ENCODE data around the gene PRAMEF2.
"Not testable (repeated sequence)": the region's sequence is repeated elsewhere in the genome, so short reads cannot be mapped to it uniquely, and the experiment has no call there.

DNA sequence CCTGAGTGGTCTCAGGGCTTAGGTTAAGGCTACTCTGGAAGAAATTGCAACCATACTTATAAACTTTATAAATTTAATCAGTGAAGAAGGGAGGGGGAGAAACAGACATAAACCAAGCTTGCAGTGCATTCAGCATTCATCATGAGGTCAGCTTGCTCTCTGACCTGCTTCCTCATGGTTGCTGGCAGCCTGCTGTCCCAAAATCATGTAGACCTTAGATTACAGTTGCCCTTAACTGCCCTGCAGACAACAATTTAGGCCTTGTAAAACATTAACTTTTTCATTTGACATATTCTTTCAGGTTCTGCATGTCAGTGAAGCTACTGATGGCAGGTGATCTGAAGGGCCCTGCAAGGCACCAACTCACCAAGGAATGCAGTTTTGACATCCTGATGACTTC, 42.3 kb downstream of the PRAMEF2 start:
- not testable (repeated sequence) for TF ChIP-seq ETS1 (IDR thresholded peaks at IDR 0.05); JUNB (IDR thresholded peaks at IDR 0.05; ENCODE audit: unreplicated experiment); NANOG (IDR thresholded peaks at IDR 0.05; ENCODE audit: borderline replicate concordance); POLR2AphosphoS5 (IDR thresholded peaks at IDR 0.05; ENCODE audit: low read depth)
- TF ChIP-seq, protein P1, sequence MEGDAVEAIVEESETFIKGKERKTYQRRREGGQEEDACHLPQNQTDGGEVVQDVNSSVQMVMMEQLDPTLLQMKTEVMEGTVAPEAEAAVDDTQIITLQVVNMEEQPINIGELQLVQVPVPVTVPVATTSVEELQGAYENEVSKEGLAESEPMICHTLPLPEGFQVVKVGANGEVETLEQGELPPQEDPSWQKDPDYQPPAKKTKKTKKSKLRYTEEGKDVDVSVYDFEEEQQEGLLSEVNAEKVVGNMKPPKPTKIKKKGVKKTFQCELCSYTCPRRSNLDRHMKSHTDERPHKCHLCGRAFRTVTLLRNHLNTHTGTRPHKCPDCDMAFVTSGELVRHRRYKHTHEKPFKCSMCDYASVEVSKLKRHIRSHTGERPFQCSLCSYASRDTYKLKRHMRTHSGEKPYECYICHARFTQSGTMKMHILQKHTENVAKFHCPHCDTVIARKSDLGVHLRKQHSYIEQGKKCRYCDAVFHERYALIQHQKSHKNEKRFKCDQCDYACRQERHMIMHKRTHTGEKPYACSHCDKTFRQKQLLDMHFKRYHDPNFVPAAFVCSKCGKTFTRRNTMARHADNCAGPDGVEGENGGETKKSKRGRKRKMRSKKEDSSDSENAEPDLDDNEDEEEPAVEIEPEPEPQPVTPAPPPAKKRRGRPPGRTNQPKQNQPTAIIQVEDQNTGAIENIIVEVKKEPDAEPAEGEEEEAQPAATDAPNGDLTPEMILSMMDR (conservative IDR thresholded peaks at IDR 0.05; ENCODE audit: low read depth in 2 of 2): not testable (repeated sequence)
